GM21515 (cell line): ENCODE data around the gene USP17L15.
"Not testable (repeated sequence)": the region's sequence is repeated elsewhere in the genome, so short reads cannot be mapped to it uniquely, and the experiment has no call there.

Experiments
- ATAC-seq: cut with Tn5 transposase; IDR thresholded peaks from one replicate; pipeline ENCODE4 v1.9.1; 2021; ENCODE audit not compliant: unreplicated experiment

The USP17L15 gene, protein sequence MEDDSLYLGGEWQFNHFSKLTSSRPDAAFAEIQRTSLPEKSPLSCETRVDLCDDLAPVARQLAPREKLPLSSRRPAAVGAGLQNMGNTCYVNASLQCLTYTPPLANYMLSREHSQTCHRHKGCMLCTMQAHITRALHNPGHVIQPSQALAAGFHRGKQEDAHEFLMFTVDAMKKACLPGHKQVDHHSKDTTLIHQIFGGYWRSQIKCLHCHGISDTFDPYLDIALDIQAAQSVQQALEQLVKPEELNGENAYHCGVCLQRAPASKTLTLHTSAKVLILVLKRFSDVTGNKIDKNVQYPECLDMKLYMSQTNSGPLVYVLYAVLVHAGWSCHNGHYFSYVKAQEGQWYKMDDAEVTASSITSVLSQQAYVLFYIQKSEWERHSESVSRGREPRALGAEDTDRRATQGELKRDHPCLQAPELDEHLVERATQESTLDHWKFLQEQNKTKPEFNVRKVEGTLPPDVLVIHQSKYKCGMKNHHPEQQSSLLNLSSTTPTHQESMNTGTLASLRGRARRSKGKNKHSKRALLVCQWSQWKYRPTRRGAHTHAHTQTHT

DNA sequence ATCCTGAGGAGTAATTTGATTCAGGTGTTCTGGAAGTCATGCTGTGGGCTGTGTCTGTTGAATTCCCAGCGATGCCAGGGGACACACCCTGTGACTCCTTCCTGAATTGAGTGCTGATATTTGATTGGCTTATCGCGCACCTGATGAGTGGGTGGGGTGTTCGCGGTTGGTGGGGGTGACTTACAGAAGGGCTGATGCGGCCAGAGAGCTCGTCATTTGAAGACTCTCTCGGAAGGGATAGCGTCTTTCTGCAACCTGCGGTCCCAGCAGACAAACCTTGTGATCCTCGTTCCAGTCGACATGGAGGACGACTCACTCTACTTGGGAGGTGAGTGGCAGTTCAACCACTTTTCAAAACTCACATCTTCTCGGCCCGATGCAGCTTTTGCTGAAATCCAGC, at the start of gene USP17L15:
Gene USP17L15 (plus strand): TSS at position 301 of the 400 bp plus-strand sequence. CDS start 0 bp downstream, at position 301.
- ATAC-seq, result not testable (repeated sequence)

DNA sequence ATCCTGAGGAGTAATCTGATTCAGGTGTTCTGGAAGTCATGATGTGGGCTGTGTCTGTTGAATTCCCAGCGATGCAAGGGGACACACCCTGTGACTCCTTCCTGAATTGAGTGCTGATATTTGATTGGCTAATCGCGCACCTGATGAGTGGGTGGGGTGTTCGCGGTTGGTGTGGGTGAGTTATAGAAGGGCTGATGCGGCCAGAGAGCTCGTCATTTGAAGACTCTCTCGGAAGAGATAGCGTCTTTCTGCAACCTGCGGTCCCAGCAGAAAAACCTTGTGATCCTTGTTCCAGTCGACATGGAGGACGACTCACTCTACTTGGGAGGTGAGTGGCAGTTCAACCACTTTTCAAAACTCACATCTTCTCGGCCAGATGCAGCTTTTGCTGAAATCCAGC, 23.8 kb upstream of the USP17L15 start, which contains the start of gene USP17L10:
Gene USP17L10 (plus strand): TSS at position 301 of the 400 bp plus-strand sequence. CDS start 0 bp downstream, at position 301.
- ATAC-seq, result not testable (repeated sequence)

DNA sequence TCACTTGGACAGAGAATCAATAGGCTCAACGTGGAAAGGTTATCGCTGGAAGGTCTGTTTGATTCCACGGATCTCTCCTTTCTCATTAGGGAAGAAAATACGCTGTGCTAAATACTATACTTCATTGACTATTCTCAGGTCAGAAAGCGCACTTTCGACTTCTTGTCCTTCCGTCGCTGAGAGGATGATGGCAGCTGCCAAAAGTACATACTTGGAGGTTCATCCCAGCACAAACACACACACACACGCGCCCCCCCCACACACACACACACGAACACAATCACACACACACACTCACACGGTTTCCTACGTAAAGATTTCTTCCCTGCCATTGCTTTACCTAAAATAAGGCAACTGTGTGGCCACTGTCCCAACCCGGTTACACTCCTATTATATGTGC, 19.5 kb upstream of the USP17L15 start:
- ATAC-seq, result not testable (repeated sequence)

DNA sequence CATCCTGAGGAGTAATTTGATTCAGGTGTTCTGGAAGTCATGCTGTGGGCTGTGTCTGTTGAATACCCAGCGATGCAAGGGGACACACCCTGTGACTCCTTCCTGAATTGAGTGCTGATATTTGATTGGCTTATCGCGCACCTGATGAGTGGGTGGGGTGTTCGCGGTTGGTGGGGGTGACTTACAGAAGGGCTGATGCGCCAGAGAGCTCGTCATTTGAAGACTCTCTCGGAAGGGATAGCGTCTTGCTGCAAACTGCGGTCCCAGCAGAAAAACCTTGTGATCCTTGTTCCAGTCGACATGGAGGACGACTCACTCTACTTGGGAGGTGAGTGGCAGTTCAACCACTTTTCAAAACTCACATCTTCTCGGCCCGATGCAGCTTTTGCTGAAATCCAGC, 19.1 kb upstream of the USP17L15 start, which contains the start of gene USP17L11:
Gene USP17L11 (plus strand): TSS at position 301 of the 400 bp plus-strand sequence. CDS start 0 bp downstream, at position 301.
- ATAC-seq, result not testable (repeated sequence)

DNA sequence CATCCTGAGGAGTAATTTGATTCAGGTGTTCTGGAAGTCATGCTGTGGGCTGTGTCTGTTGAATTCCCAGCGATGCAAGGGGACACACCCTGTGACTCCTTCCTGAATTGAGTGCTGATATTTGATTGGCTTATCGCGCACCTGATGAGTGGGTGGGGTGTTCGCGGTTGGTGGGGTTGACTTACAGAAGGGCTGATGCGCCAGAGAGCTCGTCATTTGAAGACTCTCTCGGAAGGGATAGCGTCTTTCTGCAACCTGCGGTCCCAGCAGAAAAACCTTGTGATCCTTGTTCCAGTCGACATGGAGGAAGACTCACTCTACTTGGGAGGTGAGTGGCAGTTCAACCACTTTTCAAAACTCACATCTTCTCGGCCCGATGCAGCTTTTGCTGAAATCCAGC, 14.3 kb upstream of the USP17L15 start, which contains the start of gene USP17L12:
Gene USP17L12 (plus strand): TSS at position 301 of the 400 bp plus-strand sequence. CDS start 0 bp downstream, at position 301.
- not testable (repeated sequence) for ATAC-seq

DNA sequence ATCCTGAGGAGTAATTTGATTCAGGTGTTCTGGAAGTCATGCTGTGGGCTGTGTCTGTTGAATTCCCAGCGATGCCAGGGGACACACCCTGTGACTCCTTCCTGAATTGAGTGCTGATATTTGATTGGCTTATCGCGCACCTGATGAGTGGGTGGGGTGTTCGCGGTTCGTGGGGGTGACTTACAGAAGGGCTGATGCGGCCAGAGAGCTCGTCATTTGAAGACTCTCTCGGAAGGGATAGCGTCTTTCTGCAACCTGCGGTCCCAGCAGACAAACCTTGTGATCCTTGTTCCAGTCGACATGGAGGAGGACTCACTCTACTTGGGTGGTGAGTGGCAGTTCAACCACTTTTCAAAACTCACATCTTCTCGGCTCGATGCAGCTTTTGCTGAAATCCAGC, 9.6 kb upstream of the USP17L15 start, which contains the start of gene USP17L13:
Gene USP17L13 (plus strand): TSS at position 301 of the 400 bp plus-strand sequence. CDS start 0 bp downstream, at position 301.
- ATAC-seq, result not testable (repeated sequence)

DNA sequence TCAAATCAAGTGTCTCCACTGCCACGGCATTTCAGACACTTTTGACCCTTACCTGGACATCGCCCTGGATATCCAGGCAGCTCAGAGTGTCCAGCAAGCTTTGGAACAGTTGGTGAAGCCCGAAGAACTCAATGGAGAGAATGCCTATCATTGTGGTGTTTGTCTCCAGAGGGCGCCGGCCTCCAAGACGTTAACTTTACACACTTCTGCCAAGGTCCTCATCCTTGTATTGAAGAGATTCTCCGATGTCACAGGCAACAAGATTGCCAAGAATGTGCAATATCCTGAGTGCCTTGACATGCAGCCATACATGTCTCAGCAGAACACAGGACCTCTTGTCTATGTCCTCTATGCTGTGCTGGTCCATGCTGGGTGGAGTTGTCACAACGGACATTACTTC, 3.9 kb upstream of the USP17L15 start:
- not testable (repeated sequence) for ATAC-seq

DNA sequence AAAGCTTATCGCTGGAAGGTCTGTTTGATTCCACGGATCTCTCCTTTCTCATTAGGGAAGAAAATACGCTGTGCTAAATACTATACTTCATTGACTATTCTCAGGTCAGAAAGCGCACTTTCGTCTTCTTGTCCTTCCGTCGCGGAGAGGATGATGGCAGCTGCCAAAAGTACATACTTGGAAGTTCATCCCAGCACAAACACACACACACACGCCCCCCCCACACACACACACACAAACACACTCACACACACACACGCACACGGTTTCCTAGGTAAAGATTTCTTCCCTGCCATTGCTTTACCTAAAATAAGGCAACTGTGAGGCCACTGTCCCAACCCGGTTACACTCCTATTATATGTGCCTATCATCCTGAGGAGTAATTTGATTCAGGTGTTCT, 4.3 kb downstream of the USP17L15 start:
- not testable (repeated sequence) for ATAC-seq

DNA sequence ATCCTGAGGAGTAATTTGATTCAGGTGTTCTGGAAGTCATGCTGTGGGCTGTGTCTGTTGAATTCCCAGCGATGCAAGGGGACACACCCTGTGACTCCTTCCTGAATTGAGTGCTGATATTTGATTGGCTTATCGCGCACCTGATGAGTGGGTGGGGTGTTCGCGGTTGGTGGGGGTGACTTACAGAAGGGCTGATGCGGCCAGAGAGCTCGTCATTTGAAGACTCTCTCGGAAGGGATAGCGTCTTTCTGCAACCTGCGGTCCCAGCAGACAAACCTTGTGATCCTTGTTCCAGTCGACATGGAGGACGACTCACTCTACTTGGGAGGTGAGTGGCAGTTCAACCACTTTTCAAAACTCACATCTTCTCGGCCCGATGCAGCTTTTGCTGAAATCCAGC, 9.4 kb downstream of the USP17L15 start, which contains the start of gene USP17L17:
Gene USP17L17 (plus strand): TSS at position 301 of the 400 bp plus-strand sequence. CDS start 0 bp downstream, at position 301.
- ATAC-seq, result not testable (repeated sequence)

DNA sequence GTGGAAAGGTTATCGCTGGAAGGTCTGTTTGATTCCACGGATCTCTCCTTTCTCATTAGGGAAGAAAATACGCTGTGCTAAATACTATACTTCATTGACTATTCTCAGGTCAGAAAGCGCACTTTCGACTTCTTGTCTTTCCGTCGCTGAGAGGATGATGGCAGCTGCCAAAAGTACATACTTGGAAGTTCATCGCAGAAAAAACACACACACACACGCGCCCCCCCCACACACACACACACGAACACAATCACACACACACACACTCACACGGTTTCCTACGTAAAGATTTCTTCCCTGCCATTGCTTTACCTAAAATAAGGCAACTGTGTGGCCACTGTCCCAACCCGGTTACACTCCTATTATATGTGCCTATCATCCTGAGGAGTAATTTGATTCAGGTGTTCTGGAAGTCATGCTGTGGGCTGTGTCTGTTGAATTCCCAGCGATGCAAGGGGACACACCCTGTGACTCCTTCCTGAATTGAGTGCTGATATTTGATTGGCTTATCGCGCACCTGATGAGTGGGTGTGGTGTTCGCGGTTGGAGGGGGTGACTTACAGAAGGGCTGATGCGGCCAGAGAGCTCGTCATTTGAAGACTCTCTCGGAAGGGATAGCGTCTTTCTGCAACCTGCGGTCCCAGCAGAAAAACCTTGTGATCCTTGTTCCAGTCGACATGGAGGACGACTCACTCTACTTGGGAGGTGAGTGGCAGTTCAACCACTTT, 13.9 kb downstream of the USP17L15 start, which contains the start of gene USP17L18:
Gene USP17L18 (plus strand): TSS at position 678 of the 728 bp plus-strand sequence. CDS start 0 bp downstream, at position 678.
- not testable (repeated sequence) for ATAC-seq

DNA sequence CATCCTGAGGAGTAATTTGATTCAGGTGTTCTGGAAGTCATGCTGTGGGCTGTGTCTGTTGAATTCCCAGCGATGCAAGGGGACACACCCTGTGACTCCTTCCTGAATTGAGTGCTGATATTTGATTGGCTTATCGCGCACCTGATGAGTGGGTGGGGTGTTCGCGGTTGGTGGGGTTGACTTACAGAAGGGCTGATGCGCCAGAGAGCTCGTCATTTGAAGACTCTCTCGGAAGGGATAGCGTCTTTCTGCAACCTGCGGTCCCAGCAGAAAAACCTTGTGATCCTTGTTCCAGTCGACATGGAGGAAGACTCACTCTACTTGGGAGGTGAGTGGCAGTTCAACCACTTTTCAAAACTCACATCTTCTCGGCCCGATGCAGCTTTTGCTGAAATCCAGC, 18.9 kb downstream of the USP17L15 start, which contains the start of gene USP17L19:
Gene USP17L19 (plus strand): TSS at position 301 of the 400 bp plus-strand sequence. CDS start 0 bp downstream, at position 301.
- ATAC-seq, result not testable (repeated sequence)

DNA sequence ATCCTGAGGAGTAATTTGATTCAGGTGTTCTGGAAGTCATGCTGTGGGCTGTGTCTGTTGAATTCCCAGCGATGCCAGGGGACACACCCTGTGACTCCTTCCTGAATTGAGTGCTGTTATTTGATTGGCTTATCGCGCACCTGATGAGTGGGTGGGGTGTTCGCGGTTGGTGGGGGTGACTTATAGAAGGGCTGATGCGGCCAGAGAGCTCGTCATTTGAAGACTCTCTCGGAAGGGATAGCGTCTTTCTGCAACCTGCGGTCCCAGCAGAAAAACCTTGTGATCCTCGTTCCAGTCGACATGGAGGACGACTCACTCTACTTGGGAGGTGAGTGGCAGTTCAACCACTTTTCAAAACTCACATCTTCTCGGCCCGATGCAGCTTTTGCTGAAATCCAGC, 23.6 kb downstream of the USP17L15 start, which contains the start of gene USP17L20:
Gene USP17L20 (plus strand): TSS at position 301 of the 400 bp plus-strand sequence. CDS start 0 bp downstream, at position 301.
- ATAC-seq, result not testable (repeated sequence)

DNA sequence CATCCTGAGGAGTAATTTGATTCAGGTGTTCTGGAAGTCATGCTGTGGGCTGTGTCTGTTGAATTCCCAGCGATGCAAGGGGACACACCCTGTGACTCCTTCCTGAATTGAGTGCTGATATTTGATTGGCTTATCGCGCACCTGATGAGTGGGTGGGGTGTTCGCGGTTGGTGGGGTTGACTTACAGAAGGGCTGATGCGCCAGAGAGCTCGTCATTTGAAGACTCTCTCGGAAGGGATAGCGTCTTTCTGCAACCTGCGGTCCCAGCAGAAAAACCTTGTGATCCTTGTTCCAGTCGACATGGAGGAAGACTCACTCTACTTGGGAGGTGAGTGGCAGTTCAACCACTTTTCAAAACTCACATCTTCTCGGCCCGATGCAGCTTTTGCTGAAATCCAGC, 28.4 kb downstream of the USP17L15 start, which contains the start of gene USP17L21:
Gene USP17L21 (plus strand): TSS at position 301 of the 400 bp plus-strand sequence. CDS start 0 bp downstream, at position 301.
- ATAC-seq, result not testable (repeated sequence)

DNA sequence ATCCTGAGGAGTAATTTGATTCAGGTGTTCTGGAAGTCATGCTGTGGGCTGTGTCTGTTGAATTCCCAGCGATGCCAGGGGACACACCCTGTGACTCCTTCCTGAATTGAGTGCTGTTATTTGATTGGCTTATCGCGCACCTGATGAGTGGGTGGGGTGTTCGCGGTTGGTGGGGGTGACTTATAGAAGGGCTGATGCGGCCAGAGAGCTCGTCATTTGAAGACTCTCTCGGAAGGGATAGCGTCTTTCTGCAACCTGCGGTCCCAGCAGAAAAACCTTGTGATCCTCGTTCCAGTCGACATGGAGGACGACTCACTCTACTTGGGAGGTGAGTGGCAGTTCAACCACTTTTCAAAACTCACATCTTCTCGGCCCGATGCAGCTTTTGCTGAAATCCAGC, 33.1 kb downstream of the USP17L15 start, which contains the start of gene USP17L22:
Gene USP17L22 (plus strand): TSS at position 301 of the 400 bp plus-strand sequence. CDS start 0 bp downstream, at position 301.
- not testable (repeated sequence) for ATAC-seq

DNA sequence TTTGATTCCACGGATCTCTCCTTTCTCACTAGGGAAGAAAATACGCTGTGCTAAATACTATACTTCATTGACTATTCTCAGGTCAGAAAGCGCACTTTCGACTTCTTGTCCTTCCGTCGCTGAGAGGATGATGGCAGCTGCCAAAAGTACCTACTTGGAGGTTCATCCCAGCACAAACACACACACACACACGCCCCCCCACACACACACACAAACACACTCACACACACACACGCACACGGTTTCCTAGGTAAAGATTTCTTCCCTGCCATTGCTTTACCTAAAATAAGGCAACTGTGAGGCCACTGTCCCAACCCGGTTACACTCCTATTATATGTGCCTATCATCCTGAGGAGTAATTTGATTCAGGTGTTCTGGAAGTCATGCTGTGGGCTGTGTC, 37.5 kb downstream of the USP17L15 start:
- ATAC-seq, result not testable (repeated sequence)
